Myocyte (in vitro differentiated cells): ENCODE data around the gene SLC9A1. TPM values are rescaled to one million over a fixed set of nuclear protein-coding genes. Genes with fewer than 3 reads are reported as not detected.

ENCODE experiments used
- DNase-seq: peaks from one replicate; pipeline ENCODE4 v3.0.0-alpha.2; 2012; ENCODE audit warnings: low read depth
- total RNA-seq: library from RNA; depleted of rRNA; stranded (reverse); fragments of >200 nt; gene quantifications from 2 replicates; pipeline ENCODE4 v1.2.3, GENCODE V29; 2014

SLC9A1 gene
- total RNA-seq, 1 donor from 2014 or later, result 9.6 TPM

DNA sequence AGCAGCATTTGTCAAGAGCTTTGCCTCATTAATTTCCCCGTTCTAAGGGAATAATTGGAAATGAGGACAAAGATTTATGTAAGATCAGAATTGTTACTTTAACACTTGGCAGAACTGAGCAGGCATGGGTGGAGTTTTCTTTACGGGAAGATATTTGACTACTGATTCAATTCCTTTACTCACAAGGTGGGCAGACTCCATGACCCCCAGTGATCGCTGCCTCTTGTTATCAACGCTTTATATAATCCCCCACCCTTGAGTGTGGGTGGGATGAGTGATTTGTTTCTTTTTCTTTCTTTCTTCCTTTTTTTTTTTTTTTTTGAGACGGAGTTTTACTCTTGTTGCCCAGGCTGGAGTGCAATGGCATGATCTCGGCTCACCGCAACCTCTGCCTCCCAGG lies 77.0 kb downstream of the SLC9A1 start:
- DNase-seq, result no peak

DNA sequence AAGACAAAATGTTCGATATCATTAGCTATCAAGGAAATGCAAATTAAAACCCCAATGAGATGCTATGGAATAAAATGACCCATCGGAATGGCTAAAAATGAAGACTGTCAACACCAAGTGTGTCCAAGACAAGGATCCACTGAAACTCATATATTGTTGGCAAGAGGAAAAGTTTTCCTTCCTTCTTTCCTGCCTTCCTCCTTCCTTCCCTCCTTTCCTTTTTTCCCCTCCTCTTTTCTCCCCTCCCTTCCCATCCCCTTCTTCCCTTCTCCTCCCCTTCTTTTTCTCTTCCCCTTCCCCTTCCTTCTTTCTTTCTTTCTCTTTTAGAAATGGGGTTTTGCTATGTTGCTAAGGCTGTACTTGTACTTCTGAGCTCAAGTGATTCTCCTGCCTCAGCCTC lies 78.1 kb downstream of the SLC9A1 start:
- DNase-seq, result no peak

DNA sequence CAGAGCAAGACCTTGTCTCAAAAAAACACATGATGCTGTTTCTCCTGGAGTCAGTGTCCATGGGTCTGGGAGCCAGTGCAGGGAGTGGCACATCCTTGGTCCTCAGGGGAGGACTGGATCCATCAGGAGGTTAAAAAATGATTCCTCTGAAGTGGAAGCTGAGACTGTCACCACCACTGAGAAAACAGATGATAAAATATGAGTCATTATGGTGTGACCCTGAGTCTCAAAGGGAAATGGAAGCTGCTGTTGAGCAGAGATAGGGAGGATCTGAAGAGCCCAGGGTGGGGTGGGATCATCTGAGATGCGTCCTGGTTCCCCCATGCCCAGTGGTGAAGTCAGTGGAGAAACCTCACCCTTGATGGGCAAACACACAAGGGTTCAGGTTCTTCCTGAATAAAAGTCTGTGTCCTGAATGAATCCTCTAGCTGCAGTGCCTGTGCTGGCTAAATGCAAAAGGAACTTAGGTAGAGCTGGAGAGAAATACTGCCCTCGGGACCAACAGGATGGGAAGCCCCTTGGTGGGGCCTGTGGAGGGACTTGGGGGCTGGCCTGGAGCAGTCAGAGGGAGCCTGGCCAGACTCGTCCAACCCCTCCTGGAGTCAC lies 80.6 kb downstream of the SLC9A1 start:
- DNase-seq, result peak; percentile 40

DNA sequence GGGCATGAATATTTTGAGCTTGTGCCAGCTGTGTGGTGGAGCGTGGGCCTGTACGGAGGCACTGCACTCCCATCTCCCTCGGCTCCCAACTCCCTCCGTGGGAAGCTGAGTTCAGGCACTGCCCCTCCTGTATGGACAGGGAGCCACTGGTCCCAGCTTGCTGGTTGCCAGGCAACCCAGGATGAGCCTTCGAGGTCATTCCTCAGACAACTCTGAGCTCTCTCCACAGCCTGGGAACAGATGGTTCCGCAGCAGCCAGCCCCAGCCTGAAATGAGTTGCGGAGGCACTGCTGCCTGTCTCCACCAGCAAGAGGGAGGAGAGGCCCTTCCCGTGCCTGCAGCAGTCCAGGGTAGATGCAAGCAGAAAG lies 83.9 kb downstream of the SLC9A1 start:
- peak; percentile 86 for DNase-seq

DNA sequence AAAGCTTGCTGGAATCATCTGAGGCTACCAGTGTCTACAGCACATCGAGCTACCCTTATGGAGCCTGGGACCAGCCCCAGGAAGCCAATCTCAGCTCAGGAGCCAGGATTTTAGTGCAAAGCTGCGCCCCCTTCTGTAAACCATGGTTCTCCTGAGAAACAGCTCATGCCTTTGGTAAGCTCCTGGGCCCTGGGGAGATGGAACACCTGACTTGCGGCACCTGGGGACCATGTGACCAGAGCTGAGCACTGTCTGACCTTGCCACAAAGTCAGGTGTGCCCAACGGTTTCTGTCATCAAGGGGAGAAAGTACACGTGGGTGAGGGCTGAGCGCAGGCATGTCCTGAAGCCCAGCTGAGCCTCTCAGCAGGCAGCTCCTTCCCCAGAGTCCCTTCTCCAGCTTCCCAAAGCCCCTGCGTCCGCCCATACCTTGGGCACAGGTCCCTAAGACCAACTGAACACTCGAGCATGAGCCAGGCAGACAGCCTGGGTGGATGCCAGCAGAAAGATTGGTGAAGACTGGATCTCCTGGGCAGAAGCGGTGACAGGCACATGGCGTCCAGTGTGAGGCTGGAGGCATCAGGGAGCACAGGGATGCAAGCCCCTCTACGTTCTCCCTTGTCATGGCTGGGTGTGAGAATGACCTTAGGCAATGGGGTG lies 84.4 kb downstream of the SLC9A1 start:
- no peak for DNase-seq

DNA sequence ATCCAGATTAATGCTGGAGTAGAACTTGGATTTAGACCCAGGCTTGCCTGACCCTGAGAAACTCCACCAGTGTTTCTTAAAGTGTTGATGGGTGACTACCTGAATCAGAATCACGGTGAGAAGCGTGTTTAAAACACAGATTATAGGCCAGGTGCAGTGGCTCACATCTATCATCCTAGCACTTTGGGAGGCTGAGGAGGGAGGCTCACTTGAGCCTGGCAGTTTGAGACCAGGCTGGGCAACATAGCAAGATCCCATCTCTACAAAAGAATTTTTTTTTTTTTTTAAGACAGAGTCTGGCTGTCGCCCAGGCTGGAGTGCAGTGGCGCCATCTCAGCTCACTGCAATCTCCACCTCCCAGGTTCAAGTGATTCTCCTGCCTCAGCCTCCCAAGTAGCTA lies 86.0 kb downstream of the SLC9A1 start:
- DNase-seq, result no peak

- no peak for DNase-seq
Observed at GRCh38 chr1:27065999-27066630, 88.8 kb downstream of the SLC9A1 start.

DNA sequence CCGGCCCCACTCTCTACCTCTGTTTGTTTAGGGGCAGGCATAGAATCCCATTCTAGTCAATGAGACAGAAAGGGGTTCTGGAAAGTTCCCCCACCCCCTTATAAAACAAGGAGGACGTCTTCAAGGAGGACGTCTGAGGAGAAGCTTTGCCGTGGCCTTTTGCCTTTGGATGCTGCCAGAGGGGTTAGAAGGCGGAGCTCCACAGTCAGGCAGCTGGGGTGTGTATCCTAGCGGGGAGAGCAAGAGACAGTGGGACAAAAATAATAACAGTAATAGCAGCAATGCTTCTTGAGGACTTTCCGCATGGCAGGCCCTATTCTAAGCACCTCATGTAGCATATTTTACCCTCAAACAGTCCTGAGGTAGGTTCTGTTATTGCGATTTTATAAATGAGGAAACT lies 94.0 kb downstream of the SLC9A1 start:
- no peak for DNase-seq

DNA sequence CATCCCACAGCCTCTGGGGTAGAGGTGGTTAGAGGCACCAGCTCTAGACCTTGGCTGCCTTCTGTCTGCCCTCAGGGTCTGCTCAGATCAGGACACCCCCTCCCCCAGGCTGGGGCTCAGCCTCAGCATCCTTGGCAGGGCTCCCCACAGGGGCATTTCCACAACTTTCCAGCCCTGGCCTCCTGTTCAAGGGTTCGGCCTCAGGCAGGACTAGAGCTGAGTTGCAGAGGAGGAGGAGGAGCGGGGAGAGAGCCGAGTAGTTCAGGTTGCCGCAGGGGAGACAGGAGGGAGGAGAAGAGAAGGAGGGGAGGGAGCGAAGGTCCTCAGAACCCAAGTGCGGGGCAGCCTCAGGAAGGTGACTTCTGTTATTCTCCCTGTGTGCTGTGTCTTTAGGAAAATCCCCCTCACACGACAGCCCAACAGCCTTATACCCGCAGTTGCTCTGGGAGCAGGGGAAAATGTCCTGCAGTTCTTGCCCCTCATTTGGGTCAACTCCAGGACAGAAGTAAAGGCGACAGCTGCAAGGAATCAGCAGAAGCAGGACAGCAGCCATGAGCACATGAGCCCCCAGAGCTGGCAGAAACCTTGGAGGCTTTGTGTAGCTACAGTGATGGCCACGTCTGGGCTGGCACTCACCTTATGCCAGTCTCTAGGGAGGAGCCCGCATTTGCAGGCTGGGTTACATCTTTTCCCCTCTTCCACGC lies 95.8 kb downstream of the SLC9A1 start:
- DNase-seq, result peak; percentile 48

DNA sequence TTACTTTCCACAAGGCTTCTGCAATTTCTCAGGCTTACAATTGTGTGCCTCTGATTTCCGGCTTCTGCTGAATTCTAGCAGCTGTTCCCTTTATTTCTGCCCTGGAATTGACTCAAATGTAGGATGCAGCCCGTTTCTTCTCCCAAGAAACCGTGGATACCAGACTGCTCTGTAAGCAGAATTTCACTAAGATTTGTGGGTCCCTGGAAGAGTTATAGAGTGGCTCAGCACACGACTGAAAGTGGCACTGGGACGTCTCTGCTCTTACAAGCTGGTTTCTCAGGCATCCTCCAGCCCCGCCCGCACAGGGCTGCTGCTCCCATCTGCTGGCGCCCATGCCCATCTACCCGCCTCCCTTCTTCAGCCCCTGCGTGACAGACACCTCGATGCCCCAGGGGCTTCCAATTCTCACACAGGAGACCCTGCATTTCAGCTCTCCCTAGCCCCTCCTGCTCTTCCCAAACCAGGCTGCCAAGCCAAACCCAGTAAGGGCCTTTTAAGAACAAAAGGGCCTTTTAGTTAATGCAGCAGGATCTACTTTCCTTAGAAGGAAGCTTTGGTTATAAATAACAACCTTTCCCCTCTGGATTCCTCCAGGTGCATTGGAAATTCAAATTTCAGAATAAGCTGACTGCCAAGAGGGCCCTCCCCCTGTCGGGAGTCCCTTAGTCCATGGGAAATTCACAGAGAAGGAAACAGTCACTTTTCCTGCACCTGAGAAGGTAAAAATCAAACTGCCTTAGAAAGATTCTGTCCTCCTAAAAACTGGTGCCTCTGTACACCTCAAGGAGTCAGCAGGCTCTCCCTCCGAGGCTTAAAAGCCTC lies 96.9 kb downstream of the SLC9A1 start:
- peak; percentile 26 for DNase-seq

GRCh38 chr1:27057389-27057788 lies 97.5 kb downstream of the SLC9A1 start:
- DNase-seq, result no peak

- no peak for DNase-seq
Observed at GRCh38 chr1:27053977-27054753, 100.8 kb downstream of the SLC9A1 start.

- DNase-seq, result no peak
Observed at GRCh38 chr1:27052527-27052926, 102.4 kb downstream of the SLC9A1 start.

- no peak for DNase-seq
Observed at GRCh38 chr1:27049607-27050006, 105.3 kb downstream of the SLC9A1 start.

GRCh38 chr1:27049100-27049499 lies 105.8 kb downstream of the SLC9A1 start:
- DNase-seq, result no peak

Other genes with a start within 250 kb of the SLC9A1 start
- not detected in 2 replicates for gene NR0B2, start 241.2 kb downstream of the SLC9A1 start, total RNA-seq
- 35.7 and 43.0 TPM in 2 replicates for gene NUDC, start 233.4 kb downstream of the SLC9A1 start, total RNA-seq
- gene KDF1, start 194.7 kb downstream of the SLC9A1 start, total RNA-seq, result not detected in 2 replicates
- 4.7 and 5.4 TPM in 2 replicates for gene TRNP1, start 161.4 kb downstream of the SLC9A1 start, total RNA-seq
- gene TENT5B, start 142.3 kb downstream of the SLC9A1 start, total RNA-seq, result 0.94 and 5.2 TPM in 2 replicates
- 23.7 and 30.1 TPM in 2 replicates for gene WDTC1, start 79.5 kb upstream of the SLC9A1 start, total RNA-seq
- 37.8 and 42.7 TPM in 2 replicates for gene TMEM222, start 167.0 kb upstream of the SLC9A1 start, total RNA-seq
- gene SYTL1, start 186.9 kb upstream of the SLC9A1 start, total RNA-seq, result 0.05 TPM in 1 of 2 replicates, not detected in the other
- gene MAP3K6, start 211.8 kb upstream of the SLC9A1 start, total RNA-seq, result 26.0 and 29.3 TPM in 2 replicates
- not detected in 2 replicates for gene FCN3, start 219.7 kb upstream of the SLC9A1 start, total RNA-seq
- gene CD164L2, start 228.2 kb upstream of the SLC9A1 start, total RNA-seq, result not detected in 2 replicates
- gene GPR3, start 237.5 kb upstream of the SLC9A1 start, total RNA-seq, result 0.16 and 0.72 TPM in 2 replicates